HS-5 (cell line): ENCODE results near the gene SLC35A1.

Experiments used
- DNase-seq: peaks from one replicate; pipeline ENCODE4 v3.0.0-alpha.2; 2012; ENCODE audit warnings: low read depth

SLC35A1 gene

DNA sequence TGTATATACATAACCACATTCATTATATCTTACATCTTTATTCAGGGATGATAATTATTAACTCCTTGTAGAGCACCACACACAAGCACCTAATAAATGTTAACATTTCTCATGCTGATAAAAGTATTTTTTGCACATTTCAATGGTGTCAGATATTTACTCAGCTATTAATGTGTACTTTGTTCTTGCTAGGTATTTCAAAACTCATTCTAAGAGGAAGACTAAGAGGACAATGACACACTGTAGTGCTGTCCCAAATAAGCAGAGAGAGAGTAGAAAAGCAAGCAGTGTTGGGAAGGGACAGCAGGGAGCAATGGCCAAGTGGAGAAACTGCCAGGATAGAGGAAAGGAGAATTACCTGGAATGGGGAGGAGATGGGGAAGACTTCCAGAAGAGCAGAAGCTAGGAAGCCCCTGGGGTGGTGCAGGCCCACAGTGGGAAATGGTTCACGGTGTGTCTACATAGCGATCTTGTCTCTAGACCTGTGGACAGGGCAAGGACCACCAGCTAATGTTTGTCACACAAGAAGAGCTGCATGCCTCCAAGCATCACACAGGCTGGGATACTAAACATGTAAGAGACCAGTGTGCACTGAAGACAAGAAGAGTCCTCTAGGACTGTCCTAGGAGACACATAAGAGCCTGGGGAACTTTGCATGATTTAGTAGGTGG is 61.7 kb downstream of the SLC35A1 start:
- no peak for DNase-seq

DNA sequence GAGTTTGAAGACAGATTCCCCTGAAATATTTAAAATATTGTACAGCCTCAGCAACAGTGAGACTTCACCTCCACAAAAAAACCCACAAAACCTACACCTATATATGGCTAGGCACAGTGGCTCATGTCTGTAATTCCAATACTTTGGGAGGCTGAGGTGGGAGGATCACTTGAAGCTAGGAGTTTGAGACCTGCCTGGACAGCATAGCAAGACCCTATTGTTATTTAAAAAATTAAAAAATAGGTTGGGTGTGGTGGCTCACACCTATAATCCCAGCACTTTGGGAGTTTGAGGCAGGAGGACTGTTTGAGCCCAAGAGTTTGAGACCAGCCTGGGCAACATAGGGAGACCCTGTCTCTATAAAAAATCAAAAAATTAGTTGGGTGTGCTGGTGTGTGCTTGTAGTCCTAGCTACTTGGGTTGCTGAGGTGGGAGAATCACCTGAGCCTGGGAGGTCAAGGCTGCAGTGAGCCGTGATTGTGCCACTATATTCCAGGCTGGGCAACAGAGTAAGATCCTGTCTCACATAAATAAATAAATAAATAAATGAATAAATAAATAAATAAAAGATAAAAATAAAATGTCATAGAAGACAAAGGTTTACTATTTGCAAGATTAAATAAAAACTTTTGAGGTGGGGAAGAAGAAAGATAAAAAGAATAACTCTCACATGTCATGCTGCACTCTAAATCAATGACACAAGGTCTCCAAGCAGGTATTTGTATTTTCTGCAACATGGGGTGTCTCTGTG is 65.9 kb downstream of the SLC35A1 start:
- no peak for DNase-seq

DNA sequence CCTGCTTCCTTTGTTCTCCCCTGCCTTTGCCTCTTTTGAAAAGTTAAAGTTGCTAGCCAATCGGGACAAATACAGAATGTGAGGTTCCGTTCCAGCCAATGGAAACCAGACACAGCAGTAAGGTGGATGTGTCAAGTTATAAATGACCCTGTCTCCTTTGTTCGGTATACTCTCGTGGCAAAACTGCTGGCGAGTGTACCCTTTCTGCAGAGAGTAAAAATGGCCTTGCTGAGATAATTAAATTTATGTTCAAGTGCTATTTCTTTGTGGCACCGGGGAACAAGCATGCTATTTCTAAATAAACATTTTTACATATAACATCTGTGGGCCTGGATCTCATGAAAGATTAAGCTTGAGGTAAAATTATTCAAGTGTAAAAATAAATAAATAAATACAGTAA is 66.8 kb downstream of the SLC35A1 start:
- DNase-seq = no peak

DNA sequence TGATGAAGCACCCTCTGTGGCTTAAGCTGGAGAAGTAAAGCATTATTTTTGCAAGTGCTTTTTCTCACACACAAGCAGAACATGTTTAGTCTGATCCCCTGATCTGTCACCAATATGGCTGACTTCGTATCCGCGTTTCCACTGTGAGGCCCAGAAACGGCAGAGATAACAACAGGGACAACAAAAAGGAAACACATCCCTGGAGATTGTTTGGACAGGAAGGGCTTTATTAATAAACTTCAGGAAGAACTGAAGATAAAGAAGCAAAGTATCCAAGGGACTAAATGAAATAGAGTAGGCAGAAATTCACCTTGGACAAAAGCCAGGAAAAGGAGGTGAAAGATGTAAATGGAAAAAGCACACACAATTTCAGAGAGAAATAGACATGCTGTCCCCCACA is 67.8 kb downstream of the SLC35A1 start:
- DNase-seq = no peak

DNA sequence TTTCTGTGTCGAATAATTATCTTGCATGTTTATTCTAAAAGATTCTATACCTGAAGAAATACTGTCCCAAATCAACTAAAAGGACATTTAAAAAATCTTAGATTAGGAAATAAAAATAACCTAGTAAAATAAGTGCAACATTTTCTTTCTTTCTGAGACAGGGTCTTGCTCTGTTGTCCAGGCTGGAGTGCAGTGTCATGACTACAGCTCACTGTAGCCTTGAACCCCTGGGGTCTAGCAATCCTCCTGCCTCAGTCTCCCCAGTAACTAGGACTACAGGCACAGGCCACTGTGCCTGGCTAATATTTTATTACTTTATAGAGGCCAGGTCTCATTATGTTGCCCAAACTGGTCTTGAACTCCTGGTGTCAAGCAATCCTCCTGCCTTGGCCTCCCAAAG is 68.3 kb downstream of the SLC35A1 start:
- no peak for DNase-seq

DNA sequence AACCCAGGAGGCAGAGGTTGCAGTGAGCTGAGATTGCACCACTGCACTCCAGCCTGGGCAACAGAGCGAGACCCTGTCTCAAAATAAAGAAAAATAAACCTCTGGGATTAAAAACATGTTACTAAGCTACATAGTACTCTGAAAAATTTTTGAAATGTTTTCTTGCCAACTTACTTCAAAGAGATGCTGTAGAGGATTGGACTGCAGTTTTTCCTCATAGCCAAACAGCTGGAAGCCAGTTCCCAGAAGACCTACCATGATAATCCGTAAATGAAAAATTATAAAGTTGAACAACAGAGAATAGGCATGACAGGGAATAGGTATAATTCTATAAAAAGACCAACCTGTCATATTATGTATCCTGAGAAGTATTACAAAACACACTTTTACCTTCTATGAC is 69.0 kb downstream of the SLC35A1 start:
- DNase-seq = no peak

DNA sequence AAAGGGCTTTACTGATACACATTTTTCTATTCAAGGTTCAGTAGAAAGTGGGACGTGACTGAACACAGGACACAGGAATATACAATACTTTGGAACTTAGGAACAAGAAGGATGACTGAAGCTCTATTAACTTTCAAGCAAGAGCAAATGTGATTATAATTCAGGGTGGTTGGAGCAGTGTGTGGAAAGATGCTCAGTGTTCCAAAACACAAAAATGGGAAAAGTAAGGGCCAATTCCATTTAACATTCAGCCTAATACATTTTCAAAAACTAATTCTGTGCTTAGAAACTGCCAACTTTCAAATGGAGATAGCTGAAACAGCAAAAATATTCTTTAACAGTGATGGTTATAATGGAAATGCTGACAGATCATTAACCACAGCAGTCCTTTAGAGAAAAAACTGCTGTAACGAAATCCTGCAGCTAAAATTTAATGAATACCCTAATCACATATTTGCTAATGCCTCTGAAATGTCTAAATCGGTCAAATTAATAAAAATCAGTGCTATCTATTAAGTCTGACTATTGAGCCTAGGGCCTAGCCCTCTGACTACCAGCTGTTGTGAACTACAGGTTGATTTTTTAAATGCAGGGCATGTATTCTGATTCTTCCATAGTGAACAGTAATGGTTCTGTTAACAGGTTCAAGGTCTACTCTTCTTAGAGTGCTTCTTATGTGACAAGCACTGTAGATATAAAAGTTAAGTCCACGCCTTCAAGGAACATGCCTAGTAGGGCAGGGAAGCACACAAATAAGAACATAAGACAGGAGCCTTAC is 71.1 kb downstream of the SLC35A1 start:
- no peak for DNase-seq

DNA sequence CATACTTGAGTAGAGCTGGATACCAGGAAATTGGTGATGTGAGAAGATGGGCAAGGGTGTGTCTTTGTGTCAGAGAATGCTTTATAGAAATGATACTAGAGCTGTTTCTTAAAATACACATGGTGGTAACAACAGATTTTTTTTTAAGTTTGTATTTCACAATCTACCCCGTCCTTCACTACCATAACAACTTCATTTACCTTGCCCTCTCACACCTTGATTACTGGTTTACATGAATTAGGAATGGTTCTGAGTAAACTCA is 71.6 kb downstream of the SLC35A1 start:
- DNase-seq = no peak

DNA sequence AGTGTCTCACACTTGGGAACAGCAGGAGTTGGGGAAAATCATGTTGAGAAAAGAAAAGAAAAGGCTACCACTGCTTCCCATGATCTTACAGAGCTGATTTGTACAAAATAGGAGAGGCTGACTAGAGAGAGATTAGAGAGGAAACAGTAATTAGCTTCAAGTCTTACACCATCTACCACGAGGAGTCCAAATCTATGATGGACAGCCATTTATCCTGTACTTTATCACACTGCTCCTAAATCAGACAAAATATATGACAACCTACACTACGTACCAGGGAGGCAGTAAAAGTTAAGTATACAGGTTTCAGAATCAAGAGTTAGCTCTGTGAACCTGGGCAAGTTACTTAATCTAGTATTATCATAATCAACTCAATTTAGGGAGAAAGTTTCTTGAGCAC is 79.0 kb downstream of the SLC35A1 start:
- DNase-seq = no peak

DNA sequence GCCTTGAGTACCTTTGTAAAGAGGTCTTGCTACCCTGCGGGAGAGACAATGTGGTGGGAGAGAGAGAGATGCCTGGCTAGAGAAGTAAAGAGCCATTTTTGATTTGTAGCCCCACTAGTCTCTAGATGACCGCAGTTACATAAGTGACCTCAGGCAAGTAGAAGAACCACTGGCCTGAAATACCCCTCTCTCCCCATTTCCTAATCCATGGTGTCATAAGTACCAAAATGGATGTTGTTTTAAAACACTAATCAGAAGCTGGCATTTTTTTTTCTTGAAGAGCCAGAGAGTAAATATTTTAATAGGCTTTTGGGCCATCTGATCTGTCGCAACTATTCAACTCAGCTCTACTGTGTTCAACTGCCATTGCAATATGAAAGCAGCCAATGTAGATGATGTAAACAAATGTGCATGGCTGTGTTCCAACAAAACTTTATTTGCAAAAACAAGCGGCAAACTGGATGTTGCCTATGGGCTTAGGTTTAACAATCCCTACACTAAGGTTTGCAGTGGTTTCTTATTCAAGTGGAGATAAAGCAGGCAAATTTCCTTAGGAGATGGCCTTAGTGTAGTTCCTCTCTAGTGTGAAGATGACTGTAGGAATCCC is 80.5 kb downstream of the SLC35A1 start:
- no peak for DNase-seq

DNA sequence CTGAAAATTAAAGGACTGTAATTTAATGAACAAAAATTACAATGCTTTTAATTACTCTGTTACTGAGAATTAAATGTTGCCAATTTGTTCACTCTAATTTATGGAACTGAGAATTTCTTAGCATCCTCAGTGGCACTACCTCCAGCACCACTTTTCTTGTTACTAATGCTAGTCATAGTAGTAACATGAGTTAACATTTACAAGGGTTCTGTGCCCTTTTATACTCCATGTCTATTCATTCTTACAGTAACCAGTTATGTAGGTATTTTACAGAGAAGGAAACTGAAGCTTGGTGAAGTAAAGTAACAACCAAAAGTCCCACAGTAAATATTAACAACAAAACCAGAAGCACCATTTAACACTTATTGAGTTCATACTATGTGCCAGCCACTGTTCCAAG is 82.7 kb downstream of the SLC35A1 start:
- no peak for DNase-seq

DNA sequence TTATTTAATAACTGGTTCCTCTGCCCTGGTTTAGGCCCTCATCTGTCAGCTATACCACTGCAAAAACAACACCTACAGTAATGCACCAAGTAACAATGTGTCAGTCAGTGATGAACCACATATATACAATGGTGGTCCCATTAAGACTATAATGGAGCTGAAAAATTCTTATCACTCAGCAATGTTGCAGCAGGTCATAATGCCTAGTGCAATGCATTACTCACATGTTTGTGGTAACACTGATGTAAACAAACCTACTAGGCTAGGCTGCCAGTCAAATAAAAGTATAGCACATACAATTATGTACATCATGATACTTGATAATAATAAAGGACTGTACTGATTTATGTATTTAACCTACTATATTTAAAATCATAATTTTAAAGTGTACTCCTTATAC is 85.7 kb downstream of the SLC35A1 start:
- DNase-seq = no peak

DNA sequence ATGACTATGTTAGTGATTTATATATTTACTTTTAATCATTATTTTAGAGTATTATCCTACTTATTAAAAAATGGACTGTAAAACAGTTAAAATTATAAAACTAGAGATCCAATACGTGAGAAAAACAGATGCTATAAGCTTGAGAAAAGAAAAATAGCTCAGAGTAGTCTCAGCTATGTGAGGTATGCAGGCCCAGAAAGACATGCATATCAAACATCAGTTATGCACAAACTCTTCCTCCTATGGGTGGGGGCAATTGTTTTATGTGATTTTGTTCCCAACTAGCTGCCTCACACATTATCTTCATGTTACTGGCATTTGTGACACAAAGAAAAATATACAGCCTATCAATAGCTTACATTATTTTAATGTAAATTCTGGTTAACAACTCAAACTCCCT is 88.2 kb downstream of the SLC35A1 start:
- DNase-seq = no peak
